A549 (cell line): ENCODE measurements around the gene ANO3.

ENCODE experiments used
- BCL3 ChIP-seq: fragments of >200 bp; sonication (Bioruptor Twin); formaldehyde crosslinking; IDR thresholded peaks from 3 replicates; pipeline ENCODE4 v1.6.1; 2016
- CTCF ChIP-seq: fragments of >200 bp; sonication (Bioruptor Twin); formaldehyde crosslinking; IDR thresholded peaks from 3 replicates; pipeline ENCODE4 v1.5.1; 2016
- ELK1 ChIP-seq: fragments of 150-350 bp; IDR thresholded peaks from 2 replicates; pipeline ENCODE4 v1.6.1; 2014; ENCODE audit warnings: low read depth, mild to moderate bottlenecking, low read length
- MAFK ChIP-seq: fragments of 450-650 bp; IDR thresholded peaks from 2 replicates; pipeline ENCODE4 v1.6.1; 2014; ENCODE audit not compliant: partially characterized antibody
- MAZ ChIP-seq: fragments of 150-350 bp; IDR thresholded peaks from 2 replicates; pipeline ENCODE4 v1.6.1; 2014; ENCODE audit warnings: antibody characterized with exemption, low read depth, low read length, borderline replicate concordance
- MYC ChIP-seq: IDR thresholded peaks from 2 replicates; pipeline ENCODE4 v1.6.1; 2012; ENCODE audit warnings: mild to moderate bottlenecking, inconsistent platforms, low read length, improper control_type of control experiment, borderline replicate concordance
- POLR2A ChIP-seq: IDR thresholded peaks from 2 replicates; pipeline ENCODE4 v1.6.1; 2012; ENCODE audit warnings: mild to moderate bottlenecking, low read length
- RAD21 ChIP-seq, 2 experiments: fragments of >200 bp in 1 of 2; sonication (Bioruptor Twin) in 1 of 2; formaldehyde crosslinking in 1 of 2; IDR thresholded peaks in 1 of 2; conservative IDR thresholded peaks in 1 of 2; 2 replicates in 1 of 2; 3 replicates in 1 of 2; pipeline ENCODE4 v1.6.1; 2012 to 2018; ENCODE audit warnings: inconsistent platforms in 1 of 2

GRCh38 chr11:26584818-26585217, 252.9 kb downstream of the ANO3 start:
- TF ChIP-seq CTCF (no peak), RAD21 (conservative IDR thresholded peaks at IDR 0.05 in 1 of 2, IDR thresholded peaks at IDR 0.05 in 1 of 2) (no peak), POLR2A (no peak), MAZ (no peak), MAFK (no peak), ELK1 (no peak), BCL3 (no peak), MYC (no peak)
